ENCODE results near the gene SSC5D.

DNA sequence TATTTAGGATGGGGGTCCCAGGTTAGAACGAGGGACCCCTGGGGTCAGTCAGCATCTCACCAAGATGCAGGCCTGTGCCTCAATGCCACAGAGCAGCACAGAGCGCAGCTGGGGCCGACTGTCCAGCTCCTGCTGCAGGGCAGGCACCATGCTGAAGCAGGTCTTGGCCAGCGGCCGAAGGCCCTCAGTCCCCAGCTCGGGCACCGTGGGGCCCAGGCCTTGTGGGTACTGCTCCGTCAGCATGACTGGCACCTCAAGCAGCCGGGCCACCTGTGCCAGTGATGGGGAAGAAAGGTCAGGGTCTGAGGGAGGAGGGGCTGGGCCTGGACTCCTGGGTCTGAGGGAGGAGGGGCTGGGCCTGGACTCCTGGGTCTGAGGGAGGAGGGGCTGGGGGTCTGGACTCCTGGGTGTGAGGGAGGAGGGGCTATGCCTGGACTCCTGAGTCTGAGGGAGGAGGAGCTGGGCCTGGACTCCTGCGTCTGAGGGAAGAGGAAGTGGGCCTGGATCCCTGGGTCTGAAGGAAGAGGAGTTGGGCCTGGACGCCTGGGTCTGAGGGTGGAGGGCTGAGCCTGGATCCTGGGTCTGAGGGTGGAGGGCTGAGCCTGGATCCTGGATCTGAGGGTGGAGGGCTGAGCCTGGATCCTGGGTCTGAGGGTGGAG, 32.5 kb upstream of the SSC5D start:
- TF ChIP-seq POLR2A (IDR thresholded peaks at IDR 0.05; ENCODE audit: low read depth, low read length) (no peak), POLR2AphosphoS5 (IDR thresholded peaks at IDR 0.05; ENCODE audit: low read depth, low read length) (no peak), TAF1 (IDR thresholded peaks at IDR 0.05; ENCODE audit: borderline replicate concordance, low read depth, low read length) (no peak)
